Umbilical cord (tissue), 2 donors: ENCODE measurements around the gene RP2. TPM values are rescaled to one million over a fixed set of nuclear protein-coding genes. Genes with fewer than 3 reads are reported as not detected.

Experiments used
- DNase-seq: peaks from one replicate; pipeline ENCODE4 v3.0.0-alpha.2; 2015; ENCODE audit warnings: low spot score
- total RNA-seq: library from RNA; depleted of rRNA; stranded (reverse); fragments of >200 nt; gene quantifications from one replicate; pipeline ENCODE4 v1.2.3, GENCODE V29; 2014; ENCODE audit warnings: low replicate concordance; ENCODE audit not compliant: insufficient read depth

The RP2 gene
- total RNA-seq, 1 donor from 2014 or later, result 30.3 TPM

- DNase-seq, result no peak
These were observed 81.6 kb downstream of the RP2 start for GRCh38 chrX:46918434-46918833.

GRCh38 chrX:46920235-46920634, 83.4 kb downstream of the RP2 start:
- DNase-seq, result no peak

GRCh38 chrX:46922611-46923010, 85.8 kb downstream of the RP2 start:
- DNase-seq, result no peak

GRCh38 chrX:46927718-46928117, 90.9 kb downstream of the RP2 start:
- DNase-seq, result no peak

GRCh38 chrX:46929439-46930261, 92.8 kb downstream of the RP2 start:
- DNase-seq, result no peak

Other genes starting within 250 kb of the RP2 start
- gene SLC9A7, start 77.9 kb upstream of the RP2 start, total RNA-seq, result 1.9 TPM
- 2.9 TPM for gene JADE3, start 75.4 kb downstream of the RP2 start, total RNA-seq
- gene RGN, start 241.4 kb downstream of the RP2 start, total RNA-seq, result 1.4 TPM